HTERT RPE-1 (cell line): ENCODE results near the gene RASAL1.

Experiments used
- in situ Hi-C: fragments of 300-500 bp; cut with MboI; formaldehyde crosslinking; loops from 4 replicates; pipeline ENCODE4 v1.14.3; 2020; ENCODE audit warnings: low sequenced_read_pairs

Gene RASAL1

DNA sequence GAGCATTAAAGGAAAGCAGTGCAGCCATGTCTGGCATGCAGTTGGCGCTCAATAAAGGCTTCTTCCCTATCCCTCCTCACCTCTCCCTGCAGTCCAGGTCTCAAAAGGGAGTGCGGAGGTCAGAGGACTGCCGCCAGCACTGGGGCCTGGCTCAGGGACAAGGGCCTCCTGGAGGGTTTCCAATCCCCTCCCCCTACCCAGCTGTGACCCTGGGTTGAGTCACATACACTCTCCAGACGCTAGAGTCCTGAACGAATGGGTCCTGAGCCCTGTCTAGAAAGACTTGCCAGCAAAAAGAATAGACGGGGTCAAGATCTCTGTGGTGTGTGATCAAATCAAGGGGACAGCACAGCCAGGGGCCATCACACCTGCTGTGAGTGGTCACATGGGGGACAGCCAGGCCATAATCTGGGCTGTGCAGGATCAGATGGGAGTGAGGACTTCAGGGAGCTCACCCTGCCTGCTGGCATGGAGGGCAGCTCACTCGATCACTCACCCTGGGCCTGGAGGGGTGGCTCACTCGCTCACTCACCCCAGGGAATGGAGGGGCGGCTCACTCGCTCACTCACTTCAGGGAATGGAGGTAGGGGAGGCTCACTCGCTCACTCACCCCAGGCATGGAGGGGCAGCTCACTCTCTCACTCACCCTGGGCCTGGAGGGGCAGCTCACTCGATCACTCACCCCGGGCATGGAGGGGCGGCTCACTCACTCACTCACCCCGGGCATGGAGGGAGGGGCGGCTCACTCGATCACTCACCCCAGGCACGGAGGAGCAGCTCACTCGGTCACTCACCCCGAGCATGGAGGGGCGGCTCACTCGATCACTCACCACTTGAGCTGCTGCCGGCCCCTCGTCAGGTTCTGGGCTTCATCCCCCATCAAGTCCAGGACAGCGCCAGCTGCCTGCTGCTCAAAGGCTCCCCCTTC, 26.8 kb upstream of the RASAL1 start:
- in situ Hi-C loops = no loop called here

DNA sequence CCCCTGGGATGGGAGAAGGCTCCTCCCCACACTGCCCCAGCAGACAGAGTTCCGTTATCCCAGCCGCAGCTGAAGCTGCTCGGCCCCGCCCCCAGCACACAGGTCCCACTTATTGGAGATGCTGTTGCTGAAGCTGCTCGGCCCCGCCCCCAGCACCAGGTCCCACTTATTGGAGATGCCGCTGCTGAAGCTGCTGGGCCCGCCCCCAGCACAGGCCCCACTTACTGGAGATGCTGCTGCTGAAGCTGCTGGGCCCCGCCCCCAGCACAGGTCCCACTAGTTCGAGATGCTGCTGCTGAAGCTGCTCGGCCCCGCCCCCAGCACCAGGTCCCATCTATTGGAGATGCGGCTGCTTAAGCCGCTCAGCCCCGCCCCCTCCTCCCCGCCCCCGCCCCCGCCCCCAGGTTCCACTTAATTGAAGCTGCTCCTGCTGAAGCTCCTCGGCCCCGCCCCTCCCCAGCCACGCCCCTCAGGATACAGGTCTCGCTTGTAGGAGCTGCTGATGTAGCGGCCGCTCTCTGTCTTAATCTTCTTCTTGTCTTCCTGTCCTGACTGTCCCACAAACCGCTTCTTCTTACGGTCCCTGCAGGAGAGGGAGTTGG, 26.0 kb upstream of the RASAL1 start:
- in situ Hi-C loops = no loop called here

DNA sequence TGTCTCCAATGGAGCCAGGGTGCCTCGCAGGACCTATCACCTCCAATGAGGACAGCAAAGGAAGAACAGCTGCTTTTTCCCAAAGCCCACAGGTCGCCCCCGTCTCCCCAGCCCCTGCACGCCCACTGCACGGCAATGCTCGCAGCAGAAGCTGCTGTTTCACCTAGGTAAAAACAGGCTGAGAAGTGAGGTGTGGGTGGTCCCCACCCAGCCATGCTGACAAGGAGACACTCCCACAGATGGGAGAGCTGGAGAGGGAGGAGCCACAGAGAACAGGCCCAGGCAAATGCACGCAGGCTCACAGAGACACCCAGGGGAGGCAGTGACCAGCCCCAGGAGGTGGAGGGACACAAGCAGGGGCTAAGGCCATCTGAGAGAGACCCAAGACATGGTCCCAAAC, 24.4 kb upstream of the RASAL1 start:
- in situ Hi-C loops = no loop called here

DNA sequence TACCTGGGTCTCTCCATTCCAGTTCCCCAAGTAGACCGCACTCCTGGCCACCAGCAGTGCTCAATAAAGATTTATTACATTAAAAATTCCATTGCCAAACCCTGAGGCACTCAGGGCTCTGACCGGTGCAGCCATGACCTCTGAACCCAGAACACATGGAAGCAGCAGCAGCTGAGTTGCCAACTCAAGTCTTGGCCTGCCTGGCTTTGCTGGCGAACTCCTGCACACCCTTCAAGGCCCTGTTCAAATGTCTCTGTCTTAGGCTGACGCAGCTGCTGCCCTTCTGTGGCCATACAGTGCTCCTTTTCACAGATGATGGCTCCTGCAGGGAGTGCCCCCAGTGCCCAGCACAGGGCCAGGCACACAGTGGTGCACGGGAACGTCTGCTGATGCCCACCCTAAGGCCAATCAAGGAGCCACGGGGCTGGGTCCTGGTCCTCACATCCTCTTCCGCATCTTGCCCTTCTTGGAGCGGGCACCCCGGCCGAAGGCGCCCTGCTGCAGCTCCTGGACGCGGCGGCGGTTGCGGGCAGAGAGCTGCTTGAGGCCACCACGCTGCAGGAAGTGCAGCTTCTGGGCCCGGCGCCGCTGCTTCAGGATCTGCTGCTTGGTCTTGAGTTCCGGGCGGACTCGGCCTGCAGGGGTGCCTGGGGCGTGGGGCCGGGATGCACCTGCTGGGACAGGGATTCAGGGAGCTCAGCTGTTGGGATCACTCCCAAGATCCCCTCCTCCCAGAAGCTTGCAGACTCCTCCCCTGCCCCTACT, 23.1 kb upstream of the RASAL1 start:
- in situ Hi-C loops = no loop called here

DNA sequence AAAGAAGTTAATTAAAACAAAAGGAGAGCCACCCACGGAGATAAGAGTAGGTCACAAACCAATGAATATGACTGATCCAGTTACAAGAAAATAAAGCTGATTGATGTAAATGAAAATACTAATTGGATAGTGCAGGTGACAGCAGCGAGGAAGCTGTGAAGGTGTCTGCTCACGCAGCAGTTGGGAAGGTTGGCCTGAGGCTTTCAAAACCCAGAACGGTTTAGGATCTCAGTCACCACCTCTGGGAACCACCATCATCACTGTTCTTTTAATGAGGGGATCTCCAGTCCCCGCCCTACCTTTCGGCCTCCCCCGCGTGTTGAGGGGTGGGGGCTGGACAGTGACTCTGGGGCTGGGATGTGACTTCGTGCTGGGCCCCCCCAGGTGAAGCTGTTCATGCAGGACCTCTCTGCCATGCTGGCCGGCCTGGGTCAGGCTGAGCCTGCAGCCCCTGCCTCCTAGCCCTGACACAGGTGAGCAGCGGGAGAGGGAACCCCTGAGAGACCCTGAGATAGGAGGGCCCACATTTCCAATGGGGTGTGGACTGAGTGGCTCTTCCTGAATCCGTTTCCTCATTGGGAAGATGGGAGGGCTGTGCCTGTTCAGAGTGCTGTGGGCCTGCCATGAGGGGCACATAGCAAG, 21.8 kb upstream of the RASAL1 start:
- in situ Hi-C loops = no loop called here

DNA sequence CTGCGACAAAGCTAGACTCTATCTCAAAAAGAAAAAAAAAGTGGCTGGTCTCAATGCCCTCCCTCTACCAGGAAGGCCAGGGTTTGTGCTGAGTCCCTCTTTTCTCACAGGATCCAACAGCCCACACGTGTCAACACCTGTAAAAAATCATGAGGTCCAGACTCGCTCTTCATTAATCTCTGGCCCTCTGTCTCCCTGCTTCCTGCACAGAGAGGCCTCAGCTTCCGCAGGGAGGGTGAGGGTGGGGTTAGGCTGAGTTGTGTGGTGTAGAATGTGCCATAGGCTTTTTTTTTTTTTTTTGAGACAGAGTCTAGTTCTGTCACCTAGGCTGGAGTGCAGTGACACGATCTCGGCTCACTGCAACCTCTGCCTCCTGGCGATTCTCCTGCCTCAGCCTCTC, 20.1 kb upstream of the RASAL1 start:
- in situ Hi-C loops = no loop called here

DNA sequence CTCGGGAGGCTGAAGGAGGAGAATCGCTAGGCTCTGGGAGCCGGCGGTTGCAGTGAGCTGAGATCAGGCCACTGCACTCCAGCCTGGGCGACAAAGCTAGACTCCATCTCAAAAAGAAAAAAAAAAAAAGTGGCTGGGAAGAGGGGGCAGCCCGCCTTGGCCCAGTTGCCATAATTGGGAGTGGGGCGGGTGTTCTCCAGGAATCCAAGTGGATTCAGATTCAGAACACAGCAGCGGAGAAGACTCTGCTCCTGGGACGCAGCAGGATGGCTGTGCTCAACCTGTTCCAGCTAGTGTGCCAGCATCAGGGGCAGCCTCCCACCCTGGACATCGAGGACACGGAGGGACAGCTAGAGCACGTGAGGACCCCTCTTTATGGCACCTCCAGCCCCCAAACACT, 19.5 kb upstream of the RASAL1 start:
- in situ Hi-C loops = no loop called here

DNA sequence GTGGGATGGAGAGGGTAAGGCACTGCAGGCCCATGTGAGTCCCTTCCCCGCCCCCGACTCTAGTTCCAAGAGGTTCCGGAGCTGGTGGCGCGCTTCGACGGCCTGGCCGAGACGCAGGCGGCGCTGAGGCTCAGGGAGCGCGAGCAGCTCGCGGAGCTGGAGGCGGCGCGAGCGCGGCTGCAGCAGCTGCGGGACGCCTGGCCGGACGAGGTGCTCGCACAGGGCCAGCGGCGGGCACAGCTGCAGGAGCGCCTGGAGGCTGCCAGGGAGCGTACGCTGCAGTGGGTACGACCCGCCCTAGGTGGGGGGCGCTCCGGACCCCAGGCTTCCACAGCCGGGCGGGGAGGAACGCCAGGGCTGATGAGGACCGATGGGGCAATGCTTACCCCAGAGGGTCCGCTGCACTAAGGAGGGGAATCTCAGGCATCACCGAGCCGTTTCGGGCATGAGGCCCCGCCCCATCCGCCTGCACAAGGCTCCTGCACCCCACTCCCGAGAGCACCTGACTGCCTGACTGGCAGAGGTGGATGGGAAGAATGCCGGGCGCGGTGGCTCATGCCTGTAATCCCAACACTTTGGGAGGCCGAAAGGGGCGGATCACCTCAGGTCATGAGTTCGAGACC, 18.9 kb upstream of the RASAL1 start:
- in situ Hi-C loops = no loop called here

DNA sequence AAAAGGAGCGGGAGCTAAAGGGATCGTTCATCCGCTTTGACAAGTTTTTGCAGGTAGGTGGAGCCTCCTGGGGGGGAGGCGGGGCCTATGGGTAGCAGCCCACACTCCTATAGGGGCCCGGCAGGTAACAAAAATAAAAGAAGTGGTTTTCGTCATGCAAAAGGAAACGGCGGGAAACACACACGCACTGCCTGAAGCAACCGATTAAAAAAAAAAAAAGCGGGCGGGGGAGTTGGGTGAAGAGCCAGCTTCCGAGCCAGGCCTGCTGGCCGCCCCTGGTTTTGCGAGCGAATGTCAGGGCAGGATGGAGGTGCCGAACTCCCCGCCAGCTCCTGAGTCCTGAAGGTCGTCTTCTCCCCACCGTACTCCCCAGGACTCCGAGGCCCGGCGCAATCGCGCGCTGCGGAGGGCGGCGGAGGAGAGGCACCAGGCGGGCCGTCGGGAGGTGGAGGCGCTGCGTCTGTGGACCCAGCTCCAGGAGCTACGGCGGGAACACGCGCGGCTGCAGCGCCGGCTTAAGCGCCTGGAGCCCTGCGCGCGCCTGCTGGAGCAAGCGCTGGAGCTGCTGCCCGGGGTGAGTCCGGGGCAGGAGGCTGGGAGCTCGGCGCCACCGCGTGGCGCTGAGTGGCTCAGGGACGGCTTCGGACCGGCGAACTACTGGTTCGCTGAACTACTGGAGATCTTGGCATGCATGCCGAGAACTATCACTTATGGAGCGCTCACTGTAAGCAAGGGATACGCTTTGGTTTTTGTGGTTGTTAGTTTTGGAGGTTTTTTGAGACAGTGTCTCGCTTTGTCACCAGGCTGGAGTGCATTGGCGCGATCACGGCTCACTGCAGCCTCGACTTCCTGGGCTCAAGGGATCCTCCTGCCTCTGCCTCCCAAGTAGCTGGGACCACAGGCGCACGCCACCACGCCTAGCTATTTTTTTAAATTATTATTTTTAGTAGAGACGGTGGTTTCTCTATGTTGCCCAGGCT, 17.6 kb upstream of the RASAL1 start:
- in situ Hi-C loops = no loop called here

DNA sequence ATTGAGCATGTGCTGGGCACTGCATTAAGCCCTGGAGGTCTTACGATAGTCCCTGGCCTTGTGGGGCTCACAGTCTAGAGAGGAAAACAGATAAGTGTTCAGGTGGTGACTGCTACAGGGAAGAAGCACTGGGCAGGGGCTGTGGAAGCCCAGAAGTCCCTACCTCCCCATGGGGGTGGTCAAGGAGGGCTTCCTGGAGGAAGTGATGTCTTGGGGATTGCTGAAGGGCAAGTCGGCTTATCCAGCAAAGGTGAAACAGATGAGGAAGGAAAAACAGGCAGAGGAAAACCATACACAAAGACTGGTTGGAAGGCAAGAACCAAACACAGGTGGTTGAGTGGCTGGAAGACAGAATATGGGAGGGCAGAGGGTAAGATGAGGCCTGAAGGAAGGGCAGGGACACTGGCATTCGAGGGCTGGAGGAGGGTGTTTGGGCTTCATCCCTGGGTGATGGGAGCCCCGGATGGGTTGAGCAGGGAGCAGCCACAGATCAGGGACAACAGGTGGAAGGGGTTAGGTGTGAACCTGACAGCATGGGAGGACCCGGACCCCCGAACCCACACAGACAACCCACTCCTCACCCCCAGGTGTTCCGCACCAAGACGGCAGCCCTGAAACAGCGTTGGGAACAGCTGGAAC, 16.8 kb upstream of the RASAL1 start:
- in situ Hi-C loops = no loop called here

DNA sequence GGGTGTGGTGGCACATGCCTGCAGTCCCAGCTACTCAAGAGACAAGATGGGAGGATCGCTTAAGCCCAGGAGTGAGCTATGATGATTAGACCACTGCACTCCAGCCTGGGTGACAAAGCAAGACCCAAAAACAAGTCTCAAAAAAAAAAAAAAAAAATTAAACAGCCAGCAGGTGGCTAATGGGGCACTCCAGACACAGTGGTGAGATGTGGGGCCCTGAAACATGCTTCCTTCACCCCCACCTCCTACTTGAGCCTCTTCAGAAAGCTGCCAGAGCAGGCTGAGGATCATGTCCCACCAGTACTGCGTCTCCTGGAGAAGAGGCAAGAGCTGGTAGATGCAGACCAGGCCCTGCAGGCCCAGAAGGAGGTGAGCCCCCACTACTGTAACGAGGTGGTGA, 16.1 kb upstream of the RASAL1 start:
- in situ Hi-C loops = no loop called here

DNA sequence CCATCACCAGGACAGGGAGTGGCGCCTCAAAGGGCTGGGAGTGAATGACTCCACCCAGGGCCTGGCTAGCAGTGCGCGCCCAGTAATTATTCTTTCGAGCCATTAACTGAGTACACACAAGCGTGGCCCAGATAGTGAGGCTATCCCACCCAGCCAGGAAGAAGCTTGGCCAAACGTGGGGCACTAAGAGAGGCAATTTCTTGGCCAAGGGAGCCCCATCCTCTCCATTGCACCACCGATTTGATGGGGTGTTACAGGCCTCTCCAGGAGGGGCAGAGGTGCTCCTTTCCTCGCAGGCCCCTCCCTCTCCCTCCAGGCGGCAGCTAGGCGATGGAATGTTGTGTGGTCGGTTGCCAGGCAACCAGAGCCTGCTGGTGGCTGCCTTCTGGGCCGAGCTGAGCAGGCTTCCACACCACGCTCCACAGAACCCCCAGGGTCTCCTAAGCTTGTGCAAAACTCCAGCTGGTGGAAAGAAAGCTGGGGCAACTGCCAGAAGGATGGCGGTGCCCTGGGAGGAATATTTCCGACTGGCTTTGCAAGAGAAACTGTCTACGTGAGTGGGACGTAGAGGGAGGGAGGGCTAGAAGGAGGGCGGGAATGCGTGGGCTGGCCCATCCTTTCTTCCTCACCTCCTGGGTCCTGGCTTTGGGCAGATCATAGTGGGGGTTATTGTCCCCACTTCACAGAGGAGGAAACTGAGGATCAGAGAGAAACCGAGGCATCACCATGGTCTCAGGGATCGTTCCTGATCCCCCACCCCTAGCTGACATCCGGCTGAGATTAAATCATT, 14.0 kb upstream of the RASAL1 start, which contains the start of gene CFAP73:
TSS of gene CFAP73 (plus strand) at position 364 of the 790 bp plus-strand sequence. CDS start at position 498, 134 bp downstream.
- in situ Hi-C loops = no loop called here

DNA sequence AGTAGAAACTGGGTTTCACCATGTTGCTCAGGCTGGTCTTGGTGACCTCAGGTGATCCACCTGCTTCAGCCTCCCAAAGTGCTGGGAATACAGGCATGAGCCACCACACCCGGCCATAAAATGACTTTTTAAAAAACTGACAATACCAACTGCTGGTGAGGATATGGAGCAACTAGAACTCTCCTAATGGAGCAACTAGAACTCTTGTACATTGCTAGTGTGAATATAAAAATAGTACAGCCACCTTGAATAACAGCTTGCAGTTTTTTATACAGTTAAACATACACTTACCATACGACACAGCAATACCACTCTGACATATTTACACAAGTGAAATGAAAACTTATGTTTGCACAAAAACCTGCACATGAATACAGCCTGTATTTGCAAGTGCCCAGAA, 11.4 kb upstream of the RASAL1 start:
- in situ Hi-C loops = no loop called here

DNA sequence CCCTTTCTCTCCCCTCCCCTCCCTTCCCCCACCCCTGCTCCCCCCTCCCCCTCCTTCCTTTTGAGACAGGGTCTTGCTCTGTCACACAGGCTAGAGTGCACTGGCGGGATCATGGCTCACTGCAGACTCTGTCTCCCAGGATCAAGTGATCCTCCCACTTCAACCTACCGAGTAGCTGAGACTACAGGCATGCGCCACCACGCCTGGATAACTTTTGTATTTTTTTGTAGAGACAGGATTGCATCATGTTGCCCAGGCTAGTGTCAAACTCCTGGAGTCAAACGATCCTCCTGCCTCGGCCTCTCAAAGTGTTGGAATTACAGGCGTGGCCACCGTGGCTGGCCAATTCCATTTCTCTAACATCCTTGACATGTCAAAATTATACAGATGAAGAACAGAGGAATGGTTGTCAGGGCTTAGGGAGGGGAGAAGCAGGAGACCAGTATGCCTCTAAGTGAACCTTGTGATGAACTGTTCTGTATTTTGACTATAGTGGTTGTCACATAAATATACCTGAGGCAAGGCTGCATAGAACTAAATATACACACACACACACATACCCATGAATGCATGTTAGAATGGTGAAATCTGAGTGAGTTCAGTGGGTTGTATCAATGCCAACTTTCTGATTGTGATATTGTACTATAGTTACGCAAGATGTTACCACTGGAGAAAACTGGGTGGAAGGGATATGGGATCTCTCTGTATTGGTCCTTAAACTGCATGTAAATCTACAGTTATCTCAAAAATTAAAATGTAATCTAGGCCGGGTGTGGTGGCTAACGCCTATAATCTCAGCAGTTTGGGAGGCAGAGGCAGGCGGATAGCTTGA, 10.4 kb upstream of the RASAL1 start:
- in situ Hi-C loops = no loop called here

DNA sequence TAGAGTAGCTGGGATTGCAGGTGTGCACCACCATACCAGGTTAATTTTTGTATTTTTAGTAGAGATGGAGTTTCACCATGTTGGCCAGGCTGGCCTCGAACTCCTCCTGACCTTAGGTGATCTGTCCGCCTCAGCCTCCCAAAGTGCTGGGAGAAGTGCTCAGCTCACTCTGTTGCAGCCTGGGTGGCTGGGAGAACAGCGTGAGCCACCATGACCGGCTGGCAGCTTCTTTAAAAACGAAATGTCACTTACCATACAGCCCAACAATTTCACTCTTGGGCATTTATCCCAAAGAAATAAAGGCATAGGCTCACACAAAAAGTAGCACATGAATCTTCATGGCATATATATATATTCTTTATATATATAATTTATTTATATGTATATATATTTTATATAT, 9.2 kb upstream of the RASAL1 start:
- in situ Hi-C loops = no loop called here

DNA sequence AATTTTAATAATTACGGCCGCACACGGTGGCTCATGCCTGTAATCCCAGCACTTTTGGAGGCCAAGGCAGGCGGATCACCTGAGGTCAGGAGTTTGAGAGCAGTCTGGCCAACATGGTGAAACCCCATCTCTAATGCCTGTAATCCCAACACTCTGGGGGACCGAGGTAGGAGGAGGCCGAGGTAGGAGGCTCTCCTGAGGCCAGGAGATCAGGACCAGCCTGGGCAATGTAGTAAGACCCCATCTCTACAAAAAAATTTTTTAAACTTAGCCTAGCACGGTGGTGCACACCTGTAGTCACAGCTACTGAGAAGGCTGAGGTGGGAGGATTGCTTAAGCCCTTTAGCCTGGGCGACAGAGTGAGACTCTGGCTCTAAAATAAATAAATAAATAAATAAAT, 8.4 kb upstream of the RASAL1 start:
- in situ Hi-C loops = no loop called here

DNA sequence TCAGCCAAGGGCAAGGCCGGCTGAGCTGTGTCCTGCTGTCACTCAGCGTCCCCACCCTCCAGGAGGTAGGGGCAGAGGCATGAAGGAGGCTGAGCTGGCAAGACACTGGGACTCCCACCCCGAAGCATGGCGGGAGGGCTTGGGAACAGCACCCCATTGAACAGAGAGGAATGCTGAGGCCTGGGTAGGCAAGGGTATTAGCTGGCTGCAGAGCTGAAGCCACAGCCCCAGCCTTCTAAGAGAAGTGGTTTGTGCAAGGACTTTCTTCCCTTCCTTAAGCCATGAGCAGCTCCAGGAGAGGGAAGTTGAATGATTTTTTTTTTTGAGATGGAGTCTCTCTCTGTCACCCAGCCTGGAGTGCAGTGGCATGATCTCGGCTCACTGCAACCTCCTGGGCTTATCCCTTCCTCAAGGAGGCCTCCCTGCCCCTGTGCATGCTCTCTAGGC, 7.3 kb upstream of the RASAL1 start:
- in situ Hi-C loops = no loop called here
